Inflammatory macrophage (primary cell): Measurements from ENCODE around the gene PROM1.

Experiments used
- DNase-seq, 2 donors: peaks; one replicate each; pipeline ENCODE4 v3.0.0-alpha.2; 2020 to 2022

Gene PROM1

GRCh38 chr4:16025268-16025667, 58.6 kb downstream of the PROM1 start:
- DNase-seq, result no peak

GRCh38 chr4:16023776-16024408, 59.9 kb downstream of the PROM1 start:
- DNase-seq, result no peak

GRCh38 chr4:16021804-16022560, 61.8 kb downstream of the PROM1 start:
- no peak for DNase-seq

DNA sequence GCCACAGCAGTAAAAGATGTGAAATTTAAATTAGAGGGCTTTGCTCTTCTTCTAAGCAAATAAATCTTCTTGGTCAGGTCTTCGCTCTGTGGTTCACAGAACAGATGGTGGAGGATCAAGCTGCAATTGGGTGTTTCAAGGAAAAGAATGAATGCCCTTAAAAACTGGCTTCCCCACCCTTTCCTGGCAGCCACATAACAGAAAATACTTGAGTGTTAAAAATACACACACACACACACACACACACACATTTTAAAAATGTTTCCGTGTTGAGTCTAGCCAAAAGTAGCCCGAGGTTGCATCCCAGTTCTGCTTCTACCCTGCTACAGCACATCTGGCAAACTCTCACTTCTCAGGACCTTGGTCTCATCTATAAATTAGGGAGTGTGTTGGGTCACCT, 64.2 kb downstream of the PROM1 start:
- DNase-seq, result no peak

DNA sequence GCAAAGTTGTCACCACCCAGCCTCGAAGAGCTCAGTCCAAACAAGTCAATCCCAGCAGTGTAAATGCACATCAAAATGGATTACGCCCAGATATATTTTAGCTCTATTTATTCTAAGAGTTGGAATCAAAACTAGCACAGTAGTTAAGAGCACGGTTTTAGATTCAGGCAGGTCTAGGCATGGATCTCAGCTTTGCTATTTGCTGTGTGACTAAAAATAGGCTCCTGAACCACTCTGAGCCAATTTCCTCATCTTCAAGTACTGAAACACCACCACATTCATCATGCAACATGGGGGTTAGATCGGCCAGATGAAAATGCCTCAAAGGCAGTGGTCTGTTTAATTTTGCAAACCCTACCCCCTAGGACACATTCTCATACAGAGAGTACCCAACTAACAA, 65.0 kb downstream of the PROM1 start:
- DNase-seq, result no peak

GRCh38 chr4:16018061-16018676, 65.7 kb downstream of the PROM1 start:
- no peak for DNase-seq

DNA sequence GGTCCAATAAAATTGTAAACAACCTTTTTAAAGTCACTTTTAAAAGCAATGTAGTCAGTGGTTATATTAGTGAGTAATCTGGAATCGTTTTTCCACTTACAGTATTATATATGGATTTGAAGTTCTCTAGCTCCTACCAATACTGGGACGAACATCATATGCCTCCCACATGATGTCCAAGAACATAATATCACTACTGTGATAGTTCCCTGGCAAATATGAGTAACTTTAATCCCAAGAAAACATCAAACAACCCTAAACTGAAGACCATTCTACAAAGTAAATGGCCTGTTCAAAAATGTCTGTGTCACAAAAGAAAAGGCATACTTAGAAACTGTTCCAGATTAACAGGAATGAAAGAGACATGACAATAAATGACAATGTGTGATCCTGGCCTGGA, 67.3 kb downstream of the PROM1 start:
- no peak for DNase-seq

DNA sequence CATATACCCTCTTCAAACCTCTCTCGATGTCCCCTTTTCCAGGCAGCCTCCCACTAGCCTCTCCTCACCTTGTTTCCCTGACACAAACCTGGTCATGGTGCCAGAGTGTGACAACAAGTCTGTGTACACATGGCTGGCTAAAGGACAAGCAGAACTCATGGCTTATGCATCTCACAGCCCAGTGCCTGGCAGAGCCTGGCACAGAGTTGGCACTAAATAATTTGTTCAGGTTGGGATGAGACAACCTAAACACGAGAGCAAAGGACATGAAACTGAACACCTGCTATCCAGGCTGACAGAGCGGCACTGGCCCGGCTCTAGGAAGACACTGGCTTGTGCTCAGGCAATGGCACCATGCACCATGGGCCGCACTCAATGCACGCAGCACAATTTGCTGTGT, 72.7 kb downstream of the PROM1 start:
- DNase-seq, result no peak

- no peak for DNase-seq
Observed at GRCh38 chr4:16009153-16009552, 74.7 kb downstream of the PROM1 start.

DNA sequence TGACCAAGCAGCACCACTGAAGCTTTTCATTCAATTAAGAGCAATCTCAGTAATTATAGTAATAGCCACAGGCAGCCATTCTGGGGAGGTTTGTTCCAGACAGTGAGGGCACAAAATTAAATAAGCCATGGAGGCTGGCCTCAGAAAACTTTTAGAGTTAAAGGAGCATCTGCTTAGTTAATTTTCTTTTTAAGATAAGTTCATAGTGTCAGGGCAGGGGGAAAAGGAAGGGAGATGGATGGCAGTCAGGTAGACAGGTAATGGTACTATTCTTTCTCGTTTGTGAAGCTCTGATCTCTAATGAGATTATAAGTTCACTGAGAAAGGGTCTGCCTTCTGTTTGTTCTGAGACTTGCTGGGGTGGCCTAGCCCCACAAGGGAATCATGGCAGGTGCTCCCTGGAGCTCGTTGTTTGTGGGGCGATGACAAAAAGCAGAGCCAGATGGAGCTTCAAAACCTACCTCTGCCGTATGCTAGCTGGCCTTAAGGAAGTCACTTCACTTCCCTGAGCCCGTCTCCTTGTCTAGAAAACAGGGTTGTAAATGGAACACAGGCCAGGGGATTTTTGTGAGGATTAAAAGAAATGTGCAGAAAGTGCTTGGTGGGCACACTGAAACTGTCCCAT, 76.2 kb downstream of the PROM1 start:
- DNase-seq, result no peak

DNA sequence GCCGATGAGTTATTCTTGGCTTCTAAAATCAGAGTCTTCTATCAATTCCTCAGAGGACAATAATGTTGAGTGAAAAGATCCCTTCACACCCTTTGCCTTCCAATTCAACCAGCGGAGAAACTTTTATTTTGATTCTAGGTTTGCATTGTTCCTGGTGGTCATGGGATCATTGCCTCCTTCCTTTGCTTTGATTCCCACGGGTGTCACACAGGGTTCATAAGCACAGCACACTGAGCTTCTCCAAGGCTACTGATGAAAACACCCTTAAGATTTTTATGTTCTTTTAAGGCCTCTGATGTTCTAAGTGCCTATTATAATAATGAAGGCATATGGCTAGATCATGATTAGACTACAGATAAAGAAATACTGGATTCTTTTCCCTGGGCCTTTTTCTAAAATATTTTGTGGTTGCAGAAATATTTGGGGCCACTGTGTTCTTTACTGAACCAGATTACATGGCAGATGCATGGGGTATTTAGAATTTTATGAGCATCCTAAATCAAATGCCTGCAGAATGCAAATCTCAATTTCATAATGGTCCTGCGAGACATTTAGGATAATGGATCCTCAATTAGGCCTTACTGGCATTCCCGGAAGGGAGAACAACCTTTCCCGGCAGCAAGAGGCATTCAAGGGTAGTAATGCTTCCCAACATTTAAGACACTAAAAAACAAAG, 76.9 kb downstream of the PROM1 start:
- no peak for DNase-seq

GRCh38 chr4:16005676-16006075, 78.1 kb downstream of the PROM1 start:
- DNase-seq, result no peak

- DNase-seq, result peak; percentile 90 to 91
Observed at GRCh38 chr4:16001484-16001858, 82.4 kb downstream of the PROM1 start.

DNA sequence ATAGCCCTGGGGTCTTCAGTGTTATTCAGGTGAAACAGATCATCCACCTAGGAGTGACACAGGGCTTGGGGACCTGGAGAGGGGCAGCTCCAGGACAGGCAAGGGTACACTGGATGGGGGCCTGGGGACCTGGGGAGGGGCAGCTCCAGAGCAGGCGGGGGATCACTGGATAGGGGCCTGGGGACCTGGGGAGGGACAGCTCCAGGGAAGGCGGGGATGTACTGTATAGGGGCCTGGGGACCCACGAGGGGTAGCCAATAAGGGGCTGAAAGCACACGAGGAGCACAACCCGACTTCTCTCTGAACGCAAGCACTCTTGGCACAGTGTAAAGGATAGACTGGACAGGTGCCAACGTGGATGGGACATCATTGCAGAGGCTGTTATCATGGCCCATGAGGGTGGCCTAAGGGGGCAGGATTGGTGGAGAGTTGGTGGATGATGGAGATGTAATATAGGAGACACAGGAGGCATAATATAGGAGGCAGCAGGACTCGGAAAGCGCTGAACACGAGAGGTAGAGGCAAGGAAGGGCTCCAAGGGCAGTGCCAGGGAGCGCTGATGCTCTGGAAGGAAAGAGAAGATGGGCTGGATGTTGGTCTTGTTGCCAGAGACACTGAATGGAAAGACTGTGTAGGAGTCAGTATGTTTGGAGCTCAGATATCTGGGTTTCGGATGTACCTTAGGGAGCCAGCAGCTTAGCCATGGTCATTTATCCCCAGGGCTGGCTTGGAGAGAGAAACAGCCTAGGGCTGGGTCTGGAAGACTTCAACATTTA, 82.9 kb downstream of the PROM1 start:
- no peak for DNase-seq

DNA sequence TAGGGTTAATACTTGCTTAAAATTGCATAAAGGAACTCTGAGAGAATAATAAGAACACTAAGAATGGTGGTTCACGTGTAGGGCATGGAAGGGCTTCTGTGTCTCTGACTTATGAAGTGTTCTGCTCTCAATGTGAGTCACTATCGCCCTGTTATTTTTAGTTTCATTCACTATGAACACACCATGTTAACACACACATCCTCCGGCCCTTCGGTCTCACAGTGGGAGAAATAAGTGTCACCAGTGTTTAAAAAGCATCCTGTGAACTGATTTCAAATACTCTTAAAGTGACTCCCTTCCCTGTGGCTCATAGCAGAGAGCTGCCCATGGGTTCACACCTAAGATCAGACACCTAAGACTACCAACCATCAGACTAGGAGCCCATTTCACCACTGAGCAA, 87.0 kb downstream of the PROM1 start:
- no peak for DNase-seq

GRCh38 chr4:15995826-15996225, 88.0 kb downstream of the PROM1 start:
- DNase-seq, result no peak

DNA sequence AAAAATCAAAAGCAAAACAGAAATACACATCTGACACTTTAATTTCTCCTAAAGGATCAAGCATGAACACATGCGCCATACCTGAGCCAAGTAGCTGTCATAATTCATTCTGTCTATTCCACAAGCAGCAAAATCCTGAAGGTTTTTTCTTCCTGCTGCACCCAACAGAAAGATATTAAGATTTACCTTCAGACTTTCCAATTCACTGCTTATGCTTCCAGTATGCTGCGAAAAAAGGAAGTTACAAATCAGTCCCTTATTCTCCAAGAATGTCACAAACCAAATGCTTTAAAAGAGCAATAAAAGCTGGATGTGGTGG, 91.7 kb downstream of the PROM1 start:
- peak in 1 of 2 donors; percentile 13 for DNase-seq

GRCh38 chr4:15990570-15991285, 93.1 kb downstream of the PROM1 start:
- DNase-seq, result no peak

- no peak for DNase-seq
Observed at GRCh38 chr4:15989424-15989823, 94.4 kb downstream of the PROM1 start.

GRCh38 chr4:15988222-15988621, 95.6 kb downstream of the PROM1 start:
- no peak for DNase-seq

DNA sequence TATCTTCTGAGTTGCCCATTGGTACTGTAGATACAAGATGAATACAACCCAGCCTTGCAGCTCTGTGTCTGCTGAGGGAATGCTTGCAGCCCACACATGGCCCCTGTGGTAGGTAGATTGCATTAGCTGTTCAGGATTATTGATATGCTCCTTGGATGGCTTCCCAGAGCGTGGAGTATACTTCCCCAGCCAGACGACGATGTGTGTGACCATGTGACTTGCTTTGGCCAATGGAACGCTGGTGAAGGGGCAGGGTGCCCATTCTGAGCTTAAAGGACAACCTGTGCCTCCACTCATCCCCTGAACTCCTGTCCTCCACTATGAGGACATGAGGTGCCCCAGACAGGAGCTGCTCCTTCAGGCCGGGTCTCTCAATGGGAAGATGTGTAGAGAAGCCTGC, 96.9 kb downstream of the PROM1 start:
- DNase-seq, result no peak

DNA sequence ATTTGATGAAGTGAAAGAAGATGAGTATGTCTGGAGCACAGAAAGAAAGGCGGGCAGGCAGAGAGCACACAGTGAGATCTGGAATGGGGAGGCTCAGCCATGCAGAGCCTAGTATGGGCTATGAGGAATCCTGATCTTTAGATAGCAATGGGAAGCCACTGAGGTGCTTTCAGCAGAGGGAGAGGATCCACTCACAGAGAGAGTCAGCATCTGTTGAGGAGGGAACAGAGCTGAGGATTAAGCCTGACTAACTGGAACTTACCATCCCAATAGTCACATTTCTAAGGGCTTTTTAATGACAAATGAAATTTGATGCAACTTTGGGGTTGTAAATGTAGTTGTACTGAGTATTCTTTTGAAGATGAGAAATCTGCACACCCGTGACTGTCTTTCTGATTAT, 100.2 kb downstream of the PROM1 start:
- no peak for DNase-seq
